Measurements from ENCODE around the gene HECTD3.

Gene HECTD3

GRCh38 chr1:45018599-45019230, 7.6 kb upstream of the HECTD3 start:
- Histone ChIP-seq H2AFZ (ENCODE audit: low read depth) (peak overlapping the region; percentile 38), H3K36me3 (ENCODE audit: insufficient read depth) (no peaks in the 10 kb centered on the region), H3K4me1 (ENCODE audit: low read depth, poor library complexity, severe bottlenecking) (peaks cover 5% of the 10 kb centered on the region), H3K4me3 (IDR thresholded peaks at IDR 0.05; ENCODE audit: insufficient read depth, low read depth, low read length) (no peak overlapping the region), H3K4me2 (no peak overlapping the region), H3K27me3 (ENCODE audit: insufficient read depth, low read depth) (no peaks in the 10 kb centered on the region), H3K79me2 (ENCODE audit: insufficient read depth, low read depth) (no peaks in the 10 kb centered on the region), H3K27ac (no peak overlapping the region), H4K20me1 (ENCODE audit: insufficient read depth) (no peaks in the 10 kb centered on the region), H3K9ac (no peak overlapping the region)
- TF ChIP-seq CTCF (conservative IDR thresholded peaks at IDR 0.05; ENCODE audit: low read depth, low read length): peak; percentile 85

- no peaks in the 10 kb centered on the region for H3K79me2 ChIP-seq (ENCODE audit: insufficient read depth, low read depth)
- H3K27me3 ChIP-seq (ENCODE audit: insufficient read depth, low read depth): no peaks in the 10 kb centered on the region
- H2AFZ ChIP-seq (ENCODE audit: low read depth): no peak overlapping the region
- no peak for TF ChIP-seq CTCF (conservative IDR thresholded peaks at IDR 0.05; ENCODE audit: low read depth, low read length)
- no peak overlapping the region for H3K4me2 ChIP-seq
- H3K27ac ChIP-seq: no peak overlapping the region
- no peaks in the 10 kb centered on the region for H3K36me3 ChIP-seq (ENCODE audit: insufficient read depth)
- H4K20me1 ChIP-seq (ENCODE audit: insufficient read depth): no peaks in the 10 kb centered on the region
- H3K4me1 ChIP-seq (ENCODE audit: low read depth, poor library complexity, severe bottlenecking): peaks cover 5% of the 10 kb centered on the region
- H3K4me3 ChIP-seq (IDR thresholded peaks at IDR 0.05; ENCODE audit: insufficient read depth, low read depth, low read length): no peak overlapping the region
- H3K9ac ChIP-seq: no peak overlapping the region
Observed at GRCh38 chr1:45016767-45017166, 5.6 kb upstream of the HECTD3 start.

GRCh38 chr1:45016090-45016697, 5.1 kb upstream of the HECTD3 start:
- H3K4me3 ChIP-seq (IDR thresholded peaks at IDR 0.05; ENCODE audit: insufficient read depth, low read depth, low read length): no peak overlapping the region
- H3K27ac ChIP-seq: no peak overlapping the region
- H2AFZ ChIP-seq (ENCODE audit: low read depth): no peak overlapping the region
- TF ChIP-seq CTCF (conservative IDR thresholded peaks at IDR 0.05; ENCODE audit: low read depth, low read length): no peak
- no peaks in the 10 kb centered on the region for H3K27me3 ChIP-seq (ENCODE audit: insufficient read depth, low read depth)
- peaks cover 11% of the 10 kb centered on the region for H3K4me1 ChIP-seq (ENCODE audit: low read depth, poor library complexity, severe bottlenecking)
- no peak overlapping the region for H3K9ac ChIP-seq
- no peaks in the 10 kb centered on the region for H4K20me1 ChIP-seq (ENCODE audit: insufficient read depth)
- H3K4me2 ChIP-seq: no peak overlapping the region
- H3K79me2 ChIP-seq (ENCODE audit: insufficient read depth, low read depth): no peaks in the 10 kb centered on the region
- no peaks in the 10 kb centered on the region for H3K36me3 ChIP-seq (ENCODE audit: insufficient read depth)

DNA sequence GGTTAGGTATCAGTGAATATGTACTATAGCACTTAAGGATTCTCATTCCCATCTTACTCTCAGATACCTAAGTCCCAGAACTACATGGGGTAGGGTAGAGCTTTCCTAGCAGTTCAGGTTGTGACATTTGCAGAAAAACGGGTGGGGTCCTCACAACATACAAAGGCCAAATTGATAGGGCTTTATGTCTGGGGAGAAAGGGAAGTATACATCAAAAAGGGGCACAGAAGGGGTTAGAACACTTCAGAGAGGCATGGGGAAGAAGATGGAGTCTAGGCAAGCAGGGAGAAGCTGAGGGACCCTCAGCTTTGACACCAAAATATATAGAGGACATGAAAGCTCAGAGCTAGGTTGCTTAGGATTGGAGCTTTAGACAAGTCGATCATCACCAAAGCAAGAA, 4.6 kb upstream of the HECTD3 start:
- Histone ChIP-seq H3K27me3 (ENCODE audit: insufficient read depth, low read depth) (no peaks in the 10 kb centered on the region), H3K4me2 (no peak overlapping the region), H2AFZ (ENCODE audit: low read depth) (no peak overlapping the region), H4K20me1 (ENCODE audit: insufficient read depth) (no peaks in the 10 kb centered on the region), H3K36me3 (ENCODE audit: insufficient read depth) (no peaks in the 10 kb centered on the region), H3K4me3 (IDR thresholded peaks at IDR 0.05; ENCODE audit: insufficient read depth, low read depth, low read length) (no peak overlapping the region), H3K4me1 (ENCODE audit: low read depth, poor library complexity, severe bottlenecking) (peaks cover 11% of the 10 kb centered on the region), H3K79me2 (ENCODE audit: insufficient read depth, low read depth) (no peaks in the 10 kb centered on the region), H3K27ac (no peak overlapping the region), H3K9ac (no peak overlapping the region)
- TF ChIP-seq CTCF (conservative IDR thresholded peaks at IDR 0.05; ENCODE audit: low read depth, low read length): no peak

Data from KMS-11 (cell line).